Mucosa of rectum (tissue), 2 donors: ENCODE measurements around the gene PODNL1.

Source experiments
- H3K27ac ChIP-seq, 2 donors: one replicate each; pipeline ENCODE4 v1.7.0; 2013; ENCODE audit warnings: inconsistent platforms in 2 of 2, low read depth in 2 of 2, low read length in 2 of 2
- H3K27me3 ChIP-seq, 2 donors: one replicate each; pipeline ENCODE4 v1.7.0; 2013; ENCODE audit warnings: low read length in 2 of 2; ENCODE audit not compliant: control insufficient read depth in 2 of 2, insufficient read depth in 2 of 2
- H3K36me3 ChIP-seq, 2 donors: one replicate each; pipeline ENCODE4 v1.7.0; 2013; ENCODE audit warnings: low read length in 2 of 2; ENCODE audit not compliant: control insufficient read depth in 2 of 2, insufficient read depth in 2 of 2
- H3K4me1 ChIP-seq, 2 donors: one replicate each; pipeline ENCODE4 v1.7.0; 2013; ENCODE audit warnings: low read length in 2 of 2, mild to moderate bottlenecking in 1 of 2; ENCODE audit not compliant: control insufficient read depth in 2 of 2, insufficient read depth in 2 of 2
- H3K4me3 ChIP-seq, 2 donors: one replicate each; pipeline ENCODE4 v1.7.0; 2013; ENCODE audit warnings: low read length in 2 of 2
- H3K9ac ChIP-seq, 2 donors: one replicate each; pipeline ENCODE4 v1.7.0; 2013; ENCODE audit warnings: low read length in 2 of 2, low read depth in 1 of 2, mild to moderate bottlenecking in 1 of 2
- H3K9me3 ChIP-seq, 2 donors: one replicate each; pipeline ENCODE4 v1.7.0; 2013; ENCODE audit warnings: low read length in 2 of 2; ENCODE audit not compliant: control insufficient read depth in 2 of 2
- donor health status: healthy.
- donor health status: Normal muscosa, but diverticular disease.

Gene PODNL1

GRCh38 chr19:13914777-13915176 lies 23.4 kb downstream of the PODNL1 start:
- H3K4me1 ChIP-seq: peaks cover 2 to 8% of the 10 kb centered on the region in 2 donors
- no peak overlapping the region for H3K27ac ChIP-seq
- no peak overlapping the region for H3K9ac ChIP-seq
- H3K36me3 ChIP-seq: peaks cover 36 to 54% of the 10 kb centered on the region in 2 donors
- H3K9me3 ChIP-seq: no peaks in the 10 kb centered on the region
- H3K4me3 ChIP-seq: no peak overlapping the region
- H3K27me3 ChIP-seq: no peaks in the 10 kb centered on the region

DNA sequence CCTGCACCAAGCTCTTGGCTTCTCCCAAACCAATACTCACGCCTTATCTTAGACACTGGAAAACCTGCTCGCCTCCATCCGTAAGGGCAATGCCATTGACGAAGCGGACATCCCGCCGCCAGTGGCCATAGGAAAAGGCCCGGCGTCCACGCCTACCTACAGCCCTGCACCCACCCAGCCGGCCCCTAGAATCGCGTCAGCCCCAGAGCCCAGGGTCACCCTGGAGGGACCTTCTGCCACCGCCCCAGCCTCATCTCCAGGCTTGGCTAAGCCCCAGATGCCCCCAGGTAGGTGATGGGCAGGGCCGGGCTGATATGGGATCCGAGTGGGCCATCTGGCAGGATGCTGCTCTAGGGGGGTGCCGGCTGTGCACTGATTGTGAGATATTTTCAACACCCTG lies 24.9 kb downstream of the PODNL1 start:
- Histone ChIP-seq H3K9me3 (no peaks in the 10 kb centered on the region), H3K27ac (no peak overlapping the region), H3K4me3 (no peak overlapping the region), H3K27me3 (no peaks in the 10 kb centered on the region), H3K4me1 (peaks cover 4 to 18% of the 10 kb centered on the region in 2 donors), H3K9ac (no peak overlapping the region), H3K36me3 (peaks cover 28 to 40% of the 10 kb centered on the region in 2 donors)

GRCh38 chr19:13909430-13909829 lies 28.8 kb downstream of the PODNL1 start:
- H3K9me3 ChIP-seq: no peaks in the 10 kb centered on the region
- H3K4me1 ChIP-seq: peaks cover 15 to 22% of the 10 kb centered on the region in 2 donors
- no peaks in the 10 kb centered on the region for H3K27me3 ChIP-seq
- H3K4me3 ChIP-seq: no peak overlapping the region
- H3K27ac ChIP-seq: peak overlapping the region in 1 of 2 donors; percentile 78
- no peak overlapping the region for H3K9ac ChIP-seq
- H3K36me3 ChIP-seq: peaks cover 18 to 28% of the 10 kb centered on the region in 2 donors

DNA sequence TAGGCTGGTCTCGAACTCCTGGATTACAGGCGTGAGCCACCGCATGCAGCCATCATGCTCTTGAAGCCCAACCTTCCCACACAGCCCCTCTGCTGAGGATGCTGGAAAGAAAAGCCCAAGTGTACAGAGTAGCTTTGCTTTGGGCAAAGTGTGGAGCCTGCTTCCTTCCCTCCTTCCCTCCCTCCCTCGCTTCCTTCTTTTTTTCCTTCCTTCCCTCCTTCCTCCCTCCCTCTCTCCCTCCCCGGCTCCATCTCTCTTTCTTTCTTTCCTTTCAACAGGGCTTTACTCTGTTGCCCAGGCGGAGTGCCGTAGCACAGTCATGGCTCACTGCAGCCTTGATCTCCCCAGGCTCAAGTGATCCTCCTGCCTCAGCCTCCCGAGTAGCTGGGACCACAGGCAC lies 29.5 kb downstream of the PODNL1 start:
- peak overlapping the region in 1 of 2 donors; percentile 34 for H3K27ac ChIP-seq
- no peak overlapping the region for H3K4me3 ChIP-seq
- no peak overlapping the region for H3K9ac ChIP-seq
- no peaks in the 10 kb centered on the region for H3K9me3 ChIP-seq
- H3K27me3 ChIP-seq: no peaks in the 10 kb centered on the region
- H3K36me3 ChIP-seq: peaks cover 18 to 27% of the 10 kb centered on the region in 2 donors
- peaks cover 15 to 22% of the 10 kb centered on the region in 2 donors for H3K4me1 ChIP-seq

DNA sequence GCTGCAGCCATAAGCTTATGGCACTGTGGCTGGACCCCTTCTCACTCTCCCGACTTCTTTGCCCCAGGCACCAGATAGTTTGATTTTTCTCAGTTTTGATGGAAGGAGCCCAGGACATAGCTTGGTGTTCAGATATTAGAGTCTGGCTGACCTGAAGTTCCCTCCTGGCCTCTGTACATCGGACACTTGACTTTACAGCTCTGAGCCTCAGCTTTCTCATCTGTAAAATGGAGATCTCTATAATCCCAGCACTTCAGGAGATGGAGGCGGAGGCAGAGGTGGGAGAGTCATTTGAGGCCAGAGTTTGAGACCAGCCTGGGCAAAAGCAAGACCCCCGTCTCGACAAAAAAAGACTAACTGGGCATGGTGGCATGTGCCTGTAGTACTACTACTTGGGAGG lies 31.3 kb downstream of the PODNL1 start:
- H3K4me3 ChIP-seq: peak overlapping the region; percentile 73 to 96
- H3K36me3 ChIP-seq: peaks cover 5 to 12% of the 10 kb centered on the region in 2 donors
- peak overlapping the region; percentile 93 to 97 for H3K27ac ChIP-seq
- H3K27me3 ChIP-seq: no peaks in the 10 kb centered on the region
- peak overlapping the region; percentile 72 to 93 for H3K9ac ChIP-seq
- no peaks in the 10 kb centered on the region for H3K9me3 ChIP-seq
- H3K4me1 ChIP-seq: peaks cover 15 to 22% of the 10 kb centered on the region in 2 donors

- H3K27ac ChIP-seq: peak overlapping the region; percentile 93 to 97
- H3K36me3 ChIP-seq: peaks cover 5 to 12% of the 10 kb centered on the region in 2 donors
- peaks cover 15 to 22% of the 10 kb centered on the region in 2 donors for H3K4me1 ChIP-seq
- H3K9ac ChIP-seq: peak overlapping the region; percentile 72 to 93
- H3K4me3 ChIP-seq: peak overlapping the region; percentile 73 to 96
- no peaks in the 10 kb centered on the region for H3K9me3 ChIP-seq
- no peaks in the 10 kb centered on the region for H3K27me3 ChIP-seq
Observed at GRCh38 chr19:13906521-13906904, 31.7 kb downstream of the PODNL1 start.

- H3K27ac ChIP-seq: peak within 1 kb of the TSS; percentile 93 to 97
- H3K9ac ChIP-seq: peak within 1 kb of the TSS; percentile 72 to 93
Observed at GRCh38 chr19:13905634-13906520, 32.3 kb downstream of the PODNL1 start, which contains the start of the genes BRME1 and CC2D1A. TSS of gene BRME1 (minus strand) at chr19:13906117. CDS start at chr19:13904892, 1,225 bp downstream. TSS of gene CC2D1A (plus strand) at chr19:13906201. CDS start at chr19:13906442, 241 bp downstream.

DNA sequence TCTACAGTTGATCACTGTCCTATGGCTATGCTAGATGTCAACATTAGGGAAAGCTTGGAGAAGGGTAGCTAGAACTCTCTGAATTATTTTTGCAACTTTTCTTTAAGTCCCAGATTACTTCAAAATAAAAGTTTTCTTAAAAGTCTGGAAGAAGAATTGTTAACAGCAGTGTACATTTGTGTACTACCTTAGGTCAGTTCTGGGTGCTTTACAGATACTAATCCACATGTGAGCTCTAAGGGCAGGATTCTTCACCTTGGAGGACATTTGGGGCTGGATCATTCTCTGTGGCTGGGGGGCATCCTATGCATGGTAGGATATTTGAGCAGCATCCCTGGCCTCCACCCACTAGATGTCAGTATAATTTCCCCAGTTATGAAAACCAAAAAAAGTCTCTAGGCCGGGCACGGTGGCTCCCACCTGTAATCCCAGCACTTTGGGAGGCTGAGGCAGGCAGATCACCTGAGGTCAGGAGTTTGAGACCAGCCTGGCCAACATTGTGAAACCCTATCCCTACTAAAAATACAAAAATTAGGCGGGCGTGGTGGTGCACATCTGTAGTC lies 35.1 kb downstream of the PODNL1 start:
- no peaks in the 10 kb centered on the region for H3K27me3 ChIP-seq
- H3K4me3 ChIP-seq: no peak overlapping the region
- H3K9ac ChIP-seq: no peak overlapping the region
- no peak overlapping the region for H3K27ac ChIP-seq
- H3K36me3 ChIP-seq: no peaks in the 10 kb centered on the region
- peaks cover 18 to 19% of the 10 kb centered on the region in 2 donors for H3K4me1 ChIP-seq
- no peaks in the 10 kb centered on the region for H3K9me3 ChIP-seq

More at GRCh38 chr19:13905634-13906520, 32.3 kb downstream of the PODNL1 start, which contains the start of the genes BRME1 and CC2D1A:
- H3K9me3 ChIP-seq: no peaks in the 10 kb centered on the region
- H3K27me3 ChIP-seq: no peaks in the 10 kb centered on the region
- H3K36me3 ChIP-seq: peaks cover 2 to 7% of the 10 kb centered on the region in 2 donors
- H3K4me3 ChIP-seq: peak within 1 kb of the TSS; percentile 73 to 96
- peaks cover 15 to 22% of the 10 kb centered on the region in 2 donors for H3K4me1 ChIP-seq

- Histone ChIP-seq H3K27ac (peak overlapping the region; percentile 64 to 77), H3K9ac (no peak overlapping the region), H3K4me1 (peaks cover 7 to 10% of the 10 kb centered on the region in 2 donors), H3K36me3 (no peaks in the 10 kb centered on the region), H3K9me3 (no peaks in the 10 kb centered on the region), H3K4me3 (no peak overlapping the region), H3K27me3 (no peaks in the 10 kb centered on the region)
Observed at GRCh38 chr19:13899912-13900584, 38.2 kb downstream of the PODNL1 start.
